T1000 (cell line): ENCODE measurements around the gene ARHGAP11B.
"Not testable (repeated sequence)": the region's sequence is repeated elsewhere in the genome, so short reads cannot be mapped to it uniquely, and the experiment has no call there.

Source experiments
- DNase-seq: peaks from one replicate; lab custom pipeline; 2025; ENCODE audit warnings: mixed read lengths; lab: John Stamatoyannopoulos, UW

ARHGAP11B gene

DNA sequence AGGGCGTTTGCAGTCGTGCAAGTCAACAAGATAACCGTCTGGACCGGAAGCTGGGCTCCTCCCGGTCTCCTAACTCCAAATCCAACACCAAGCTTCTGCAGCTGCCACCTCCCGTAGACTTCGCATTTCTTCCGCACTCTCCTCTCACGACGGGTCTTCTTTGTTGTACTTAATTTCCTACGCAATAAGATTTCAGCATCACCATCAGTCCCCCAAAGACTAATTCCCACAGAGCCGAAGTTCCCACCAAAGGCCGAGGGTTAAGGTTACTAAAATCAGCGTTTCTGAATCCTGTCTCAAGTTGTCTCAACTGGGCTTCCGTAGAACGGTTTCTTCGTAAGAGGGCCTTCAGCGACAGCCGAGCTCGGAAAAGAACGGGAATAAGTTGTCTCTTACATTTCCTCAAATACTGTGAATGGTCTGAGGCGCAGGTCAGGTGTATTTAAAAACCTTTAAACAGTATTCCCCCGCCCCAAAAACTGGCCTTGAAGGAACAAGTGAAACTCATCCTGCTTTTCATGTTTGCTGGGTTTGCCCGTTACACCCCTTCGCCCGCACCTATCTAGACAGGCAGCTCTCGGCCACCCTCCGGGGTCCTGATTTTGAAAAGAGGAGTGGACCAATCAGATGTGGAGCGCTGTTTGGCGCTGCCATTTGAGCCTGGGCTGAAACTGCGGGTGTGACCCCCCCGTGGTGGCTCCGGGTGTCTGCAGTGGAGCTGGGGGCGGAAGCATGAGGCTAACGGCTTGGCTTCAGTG lies at the start of gene ARHGAP11B:
Gene ARHGAP11B, plus strand, starts transcription at position 693 of the 758 bp plus-strand sequence.
- not testable (repeated sequence) for DNase-seq

DNA sequence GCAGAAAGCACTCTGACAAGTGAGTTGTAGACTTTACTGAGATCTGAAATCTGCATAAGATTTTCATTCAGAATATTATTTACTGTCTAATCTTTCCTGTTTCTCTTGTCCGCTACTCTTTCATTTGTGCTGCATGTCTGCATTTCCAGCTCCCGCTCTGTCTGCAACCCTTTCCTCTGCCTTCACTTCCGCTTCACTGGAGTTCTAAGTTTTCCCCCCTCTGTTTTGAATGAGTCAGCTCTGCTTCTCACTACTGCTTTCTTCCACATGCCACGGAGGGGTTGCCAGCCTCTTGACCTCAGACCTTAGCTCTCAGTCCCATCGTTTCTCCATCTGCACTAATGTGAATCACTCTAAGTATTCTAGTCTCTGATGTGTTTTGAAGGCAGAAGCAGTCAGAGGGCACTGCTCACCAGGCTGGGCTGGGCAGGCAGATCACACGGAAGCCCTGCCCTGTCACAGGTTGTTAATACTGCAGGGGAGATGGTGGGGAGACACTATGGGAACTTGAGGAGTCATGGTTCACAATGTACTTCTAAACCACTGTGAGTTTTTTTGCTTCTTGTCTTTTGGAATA lies 46.4 kb upstream of the ARHGAP11B start:
- DNase-seq: not testable (repeated sequence)

DNA sequence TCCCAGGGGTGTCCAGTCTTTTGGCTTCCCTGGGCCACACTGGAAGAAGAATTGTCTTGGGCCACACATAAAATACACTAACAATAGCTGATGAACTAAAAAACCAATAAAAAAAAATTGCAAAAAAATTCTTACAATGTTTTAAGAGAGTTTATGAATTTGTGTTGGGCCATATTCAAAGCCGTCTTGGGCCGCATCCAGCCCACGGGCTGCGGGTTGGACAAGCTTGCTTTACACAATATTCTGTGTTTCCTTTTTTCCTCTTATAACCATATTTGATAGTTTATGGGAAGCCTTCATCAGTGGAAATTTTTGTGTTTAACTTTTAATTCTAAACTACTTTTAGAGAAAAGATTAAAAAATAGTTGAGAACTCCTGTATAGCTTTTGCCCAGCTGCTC lies 45.2 kb upstream of the ARHGAP11B start:
- DNase-seq: not testable (repeated sequence)

DNA sequence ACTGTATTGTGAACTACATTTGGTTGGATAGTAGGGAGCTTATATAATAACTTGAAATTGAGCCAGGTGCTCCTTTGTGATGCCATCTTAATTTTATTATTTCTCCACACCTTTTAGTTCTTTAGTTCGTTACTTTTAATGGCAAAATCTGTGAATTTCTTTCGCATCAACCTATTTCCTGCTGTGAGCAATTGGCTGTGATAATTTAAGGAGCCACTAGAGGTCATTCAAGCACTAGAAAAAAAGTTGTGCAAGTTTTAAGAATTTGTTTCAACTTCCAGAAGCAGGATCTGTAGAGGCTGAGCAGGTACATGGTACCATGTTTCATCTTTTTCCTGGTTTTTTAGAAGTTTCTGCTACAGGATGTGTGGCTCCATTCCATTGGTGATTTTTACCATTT lies 27.0 kb upstream of the ARHGAP11B start:
- not testable (repeated sequence) for DNase-seq

DNA sequence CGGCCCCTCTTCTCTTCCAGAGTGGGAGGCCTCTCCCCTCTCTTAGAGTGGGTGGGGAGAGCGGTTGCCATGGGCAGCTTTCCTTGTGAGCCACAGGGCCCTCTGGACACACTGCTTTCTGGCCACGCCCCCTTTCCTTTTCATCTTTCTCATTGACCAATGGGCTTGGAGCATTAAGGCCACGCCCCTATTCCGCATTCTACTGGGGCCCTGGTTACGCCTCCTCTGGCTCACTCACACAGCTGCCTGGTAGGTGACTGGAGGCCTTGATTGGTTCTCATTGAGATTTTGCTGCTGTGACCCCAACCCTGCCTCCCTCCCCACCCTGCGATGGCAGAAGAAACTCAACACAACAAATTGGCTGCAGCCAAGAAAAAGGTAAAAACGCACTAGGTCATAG lies 22.1 kb upstream of the ARHGAP11B start, which contains the start of gene GOLGA8H:
Gene GOLGA8H, plus strand, starts transcription at position 233 of the 400 bp plus-strand sequence. Its CDS starts 98 bp downstream, at position 331.
- not testable (repeated sequence) for DNase-seq

DNA sequence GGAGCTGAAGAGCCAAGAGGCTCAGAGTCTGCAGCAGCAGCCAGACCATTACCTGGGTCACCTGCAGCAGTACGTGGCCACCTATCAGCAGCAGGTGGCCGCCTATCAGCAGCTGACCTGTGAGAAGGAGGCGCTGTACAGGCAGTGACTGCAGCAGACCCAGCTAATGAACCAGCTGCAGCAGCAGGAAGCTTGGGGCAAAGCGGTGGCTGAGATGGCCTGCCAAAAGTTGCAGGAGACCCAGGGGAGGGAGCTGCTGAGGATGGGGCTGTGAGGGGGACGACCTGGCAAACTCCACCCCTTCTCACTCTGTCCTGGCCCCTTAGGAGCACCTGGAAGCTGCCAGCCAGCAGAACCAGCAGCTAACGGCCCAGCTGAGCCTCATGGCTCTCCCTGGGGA lies 13.7 kb upstream of the ARHGAP11B start:
- not testable (repeated sequence) for DNase-seq

DNA sequence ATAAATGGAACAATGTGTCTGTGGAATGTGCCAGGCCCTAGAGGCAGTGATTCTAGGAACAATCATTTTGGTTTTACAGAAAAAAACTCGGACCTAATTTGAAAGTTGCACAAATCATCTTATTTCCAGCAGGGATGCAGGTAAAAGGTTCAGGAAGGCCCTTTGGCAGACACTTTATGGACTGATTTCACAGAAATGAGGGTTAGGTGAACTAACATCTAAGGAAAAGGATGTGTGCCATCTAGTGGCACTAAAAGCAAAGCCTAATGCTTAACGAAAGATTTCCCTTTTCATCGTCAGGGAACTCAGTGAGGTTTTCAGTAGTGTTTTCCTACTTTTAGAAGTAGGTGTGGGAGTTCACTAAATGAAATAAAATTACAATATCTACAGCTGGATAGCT lies 4.6 kb upstream of the ARHGAP11B start:
- DNase-seq: not testable (repeated sequence)

DNA sequence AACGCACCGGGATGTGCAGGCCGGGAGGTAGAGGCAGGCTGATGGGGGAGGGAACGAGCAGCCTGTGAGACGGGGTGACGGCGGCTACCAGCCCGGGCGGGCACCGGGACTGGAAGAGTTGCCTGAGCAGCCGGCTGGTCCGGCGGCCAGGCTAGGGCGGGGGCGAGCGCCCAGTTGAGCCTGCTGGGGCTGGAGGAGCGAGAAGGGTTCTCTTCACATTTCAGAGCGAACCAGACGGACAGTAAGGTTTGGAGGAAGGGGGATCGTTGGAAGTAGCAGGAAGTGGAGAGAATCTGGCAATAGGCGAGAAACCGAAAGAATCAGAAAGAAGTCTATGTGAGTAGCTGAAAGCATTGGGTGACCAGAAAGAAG lies 252 bp downstream of the ARHGAP11B start:
- not testable (repeated sequence) for DNase-seq

DNA sequence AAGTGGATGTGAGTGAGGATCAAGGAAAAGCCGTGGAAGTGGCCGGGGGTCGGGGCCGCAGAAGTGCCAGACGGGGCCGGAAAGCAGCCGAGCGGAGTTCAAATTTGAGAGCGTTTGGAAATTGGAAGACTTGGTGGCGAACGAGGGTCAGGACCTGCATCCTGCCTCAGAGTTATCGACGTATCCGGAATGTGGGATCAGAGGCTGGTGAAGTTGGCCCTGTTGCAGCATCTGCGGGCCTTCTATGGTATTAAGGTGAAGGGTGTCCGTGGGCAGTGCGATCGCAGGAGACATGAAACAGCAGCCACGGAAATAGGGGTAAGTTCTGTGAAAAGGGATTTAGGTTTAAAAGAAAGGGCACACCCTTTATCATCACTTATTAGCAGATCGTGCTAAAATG lies 704 bp downstream of the ARHGAP11B start:
- not testable (repeated sequence) for DNase-seq

DNA sequence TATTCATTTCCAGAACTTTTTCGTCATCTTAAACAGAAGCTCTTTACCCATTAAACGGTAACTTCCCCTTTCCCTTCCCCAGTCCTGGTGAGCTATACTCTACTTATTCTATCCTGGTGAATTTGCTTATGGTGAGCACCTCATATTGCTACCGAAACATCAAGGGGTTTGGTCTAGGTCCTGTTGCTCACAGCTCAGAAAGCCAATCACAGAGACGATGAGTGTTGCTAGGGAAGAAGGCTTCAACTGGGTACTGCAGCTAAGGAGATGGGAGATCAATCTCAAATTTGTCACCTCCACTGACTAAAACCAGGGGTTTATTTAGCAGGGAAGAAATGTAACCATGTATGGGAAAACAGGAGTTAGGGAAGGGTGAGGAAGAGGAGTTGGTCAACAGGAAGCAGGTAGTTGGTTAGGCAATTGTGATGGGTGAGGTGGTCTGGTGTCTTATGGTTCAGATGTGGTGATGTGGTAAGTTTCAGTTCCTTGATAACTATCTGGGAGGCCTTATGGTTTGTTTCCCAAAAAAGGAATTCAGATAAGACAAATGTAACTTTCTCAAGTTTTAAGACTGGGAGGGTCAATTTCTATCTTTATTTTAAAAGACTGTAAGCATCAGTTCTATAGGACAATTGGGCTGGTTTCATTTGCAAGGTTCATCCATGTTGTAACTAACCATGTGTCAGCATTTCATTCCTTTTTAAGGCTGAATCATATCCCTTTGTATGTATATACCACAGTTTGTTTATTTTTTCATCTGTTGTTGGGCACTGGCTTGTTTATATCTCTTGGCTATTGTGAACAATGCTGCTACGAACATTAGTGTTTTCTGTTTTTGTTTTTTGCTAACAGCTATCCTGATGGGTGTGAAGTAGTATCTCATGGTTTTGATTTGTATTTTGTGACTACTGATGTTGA lies 24.3 kb downstream of the ARHGAP11B start:
- DNase-seq: no peak

DNA sequence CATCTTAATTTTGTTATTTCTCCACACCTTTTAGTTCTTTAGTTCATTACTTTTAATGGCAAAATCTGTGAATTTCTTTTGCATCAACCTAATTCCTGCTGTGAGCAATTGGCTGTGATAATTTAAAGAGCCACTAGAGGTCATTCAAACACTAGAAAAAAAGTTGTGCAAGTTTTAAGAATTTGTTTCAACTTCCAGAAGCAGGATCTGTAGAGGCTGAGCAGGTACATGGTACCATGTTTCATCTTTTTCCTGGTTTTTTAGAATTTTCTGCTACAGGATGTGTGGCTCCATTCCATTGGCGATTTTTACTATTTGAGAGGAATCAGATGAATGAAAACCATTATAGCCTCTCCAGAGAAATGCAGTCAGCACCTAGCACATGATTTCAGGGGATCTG lies 35.2 kb downstream of the ARHGAP11B start:
- not testable (repeated sequence) for DNase-seq

DNA sequence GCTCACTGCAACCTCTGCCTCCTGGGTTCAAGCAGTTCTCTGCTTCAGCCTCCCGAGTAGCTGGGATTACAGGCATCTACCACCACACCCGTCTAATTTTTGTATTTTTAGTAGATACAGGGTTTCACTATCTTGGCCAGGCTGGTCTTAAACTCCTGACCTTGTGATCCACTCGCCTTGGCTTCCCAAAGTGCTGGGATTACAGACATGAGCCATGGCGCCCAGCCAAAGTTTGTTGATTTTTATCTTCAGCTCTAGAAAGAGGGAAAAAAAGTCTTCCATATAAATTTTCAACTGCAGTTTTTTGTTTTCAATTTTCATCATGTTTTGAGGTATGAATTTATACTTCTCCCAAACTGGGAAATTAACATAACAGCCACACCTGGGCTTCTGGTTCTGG lies 43.7 kb downstream of the ARHGAP11B start:
- DNase-seq: not testable (repeated sequence)

DNA sequence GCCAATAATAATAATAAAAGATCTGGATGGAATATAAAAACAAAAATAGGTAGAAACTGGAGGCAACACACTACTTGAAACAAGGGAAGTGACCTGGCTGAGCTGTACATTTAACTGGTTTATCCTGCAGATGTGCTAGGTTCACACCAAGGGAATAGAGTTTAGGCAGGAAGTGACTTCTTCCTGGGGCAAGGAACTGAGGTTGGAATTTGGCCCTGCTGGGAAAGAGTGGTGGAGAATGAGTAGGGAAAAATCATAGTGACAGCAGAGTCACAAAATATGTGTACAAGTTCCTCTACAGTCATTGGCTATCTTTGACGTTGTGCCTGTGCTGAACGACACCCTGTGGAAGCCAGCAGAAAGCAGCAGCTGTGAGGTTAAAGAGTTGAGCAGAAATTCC lies 44.1 kb downstream of the ARHGAP11B start:
- no peak for DNase-seq

DNA sequence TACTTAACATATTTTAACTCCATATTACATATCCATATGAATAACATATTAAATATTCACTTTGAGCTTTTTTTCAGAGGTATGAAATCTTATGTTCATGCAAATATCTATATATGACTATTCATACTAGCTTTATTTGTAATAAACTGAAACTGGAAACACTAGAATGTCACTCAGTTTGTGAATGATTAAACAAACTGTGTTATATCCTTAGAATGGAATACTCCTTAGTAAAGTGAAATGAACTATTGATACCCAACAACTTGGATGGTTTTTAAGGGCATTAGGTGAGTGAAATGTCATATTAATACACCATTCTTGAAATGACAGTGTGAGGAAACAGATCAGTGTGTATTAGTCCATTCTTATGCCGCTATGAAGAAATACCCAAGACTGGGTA lies 45.4 kb downstream of the ARHGAP11B start:
- no peak for DNase-seq

DNA sequence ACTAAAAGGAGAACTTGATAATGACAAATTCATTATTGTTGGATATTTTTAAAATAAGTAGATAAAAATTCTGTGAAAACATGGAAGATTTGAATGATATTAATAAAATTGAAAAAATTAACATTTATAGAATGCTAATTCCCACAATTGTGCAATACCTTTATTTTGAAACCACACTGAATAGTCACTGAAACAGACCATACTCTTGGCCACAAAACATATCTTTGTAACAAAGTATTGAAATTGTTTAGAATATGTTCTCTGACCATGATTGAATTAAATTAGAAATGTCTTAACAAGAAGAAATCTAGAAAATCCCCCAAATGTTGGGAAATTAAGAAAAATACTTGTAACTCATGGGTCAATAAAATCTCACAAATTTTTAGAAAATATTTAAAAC lies 49.2 kb downstream of the ARHGAP11B start:
- no peak for DNase-seq

DNA sequence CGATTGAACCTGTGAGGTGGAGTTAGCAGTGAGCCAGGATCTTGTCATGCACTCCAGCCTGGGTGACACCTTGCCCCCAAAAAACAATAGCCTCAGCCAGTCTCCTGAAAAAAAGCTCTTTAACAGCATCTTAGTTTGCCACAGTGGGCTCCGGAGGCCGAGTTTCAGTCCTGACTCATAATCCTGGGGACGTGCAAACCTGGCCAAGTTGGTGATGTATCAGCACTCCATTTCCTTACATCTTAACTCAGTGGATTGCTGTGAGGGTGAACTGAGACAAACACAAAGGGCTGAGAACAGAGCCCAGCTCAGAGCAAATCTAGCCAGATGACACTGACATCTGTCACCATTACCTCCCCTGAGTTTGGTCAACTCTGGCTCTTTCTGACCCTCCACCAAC lies 50.0 kb downstream of the ARHGAP11B start:
- DNase-seq: not testable (repeated sequence)

DNA sequence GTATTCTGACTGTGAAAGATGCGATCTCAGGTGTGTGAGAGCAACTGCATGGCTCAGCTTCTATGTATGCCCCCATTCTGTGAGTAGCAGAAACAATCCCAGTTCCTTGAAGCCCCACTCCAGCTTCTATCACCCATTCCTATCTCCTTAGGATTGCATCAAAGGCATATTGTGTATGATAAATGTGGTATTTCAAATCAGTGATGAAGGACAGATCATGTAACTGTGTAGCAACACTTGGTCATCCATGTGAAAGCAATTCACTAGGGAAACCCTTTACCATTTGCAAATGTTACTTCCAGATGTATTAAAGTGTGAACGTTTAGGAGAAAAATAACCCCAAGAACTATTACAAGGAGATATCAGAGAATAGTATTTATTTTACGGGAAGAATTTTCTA lies 55.1 kb downstream of the ARHGAP11B start:
- not testable (repeated sequence) for DNase-seq

DNA sequence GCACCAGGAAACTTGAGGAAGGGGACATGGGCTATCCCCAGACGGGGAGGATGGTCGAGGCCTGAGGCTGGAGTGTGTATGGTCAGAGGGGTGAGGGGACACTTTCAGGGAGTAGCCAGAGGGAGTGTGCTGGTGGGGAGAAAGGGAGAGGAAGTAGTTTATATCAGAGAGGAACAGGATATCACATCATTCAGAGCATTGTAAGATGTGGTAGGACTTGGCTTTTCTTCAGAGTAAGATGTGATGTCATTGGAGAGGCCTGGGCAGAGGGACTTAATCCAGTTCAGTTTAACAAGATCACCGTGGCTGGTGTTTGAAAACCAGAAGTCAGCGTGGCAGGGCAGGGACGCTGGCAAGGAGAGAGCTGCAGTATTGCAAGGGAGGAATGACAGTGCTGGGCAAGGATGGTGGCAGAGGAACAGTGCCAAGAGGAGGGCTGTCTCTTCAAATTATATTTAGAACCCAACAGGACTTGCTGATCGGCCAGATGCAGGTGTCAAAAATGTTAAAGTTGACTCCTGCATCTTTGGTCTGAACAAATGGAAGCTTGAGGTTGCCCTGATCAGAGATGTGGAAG lies 59.9 kb downstream of the ARHGAP11B start:
- DNase-seq: not testable (repeated sequence)

DNA sequence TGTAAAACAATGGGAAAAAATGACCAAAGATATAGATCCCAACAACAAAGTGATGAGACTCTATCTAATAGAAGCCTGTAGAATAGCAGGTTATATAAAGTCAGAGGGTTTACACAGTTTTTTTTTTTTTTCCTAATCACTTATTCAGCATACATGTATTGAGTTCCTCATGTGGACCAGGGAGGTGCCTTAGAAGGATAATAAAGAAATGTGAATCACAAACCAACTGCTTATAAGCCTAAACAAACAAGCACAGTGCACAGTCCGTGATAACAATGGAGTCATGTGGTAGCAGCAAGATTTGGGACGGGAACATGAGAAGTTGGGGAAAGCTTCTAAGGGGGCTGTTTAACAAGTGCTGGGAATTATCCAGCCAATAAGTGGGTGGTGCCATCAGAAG lies 60.7 kb downstream of the ARHGAP11B start:
- DNase-seq: not testable (repeated sequence)
